ENCODE measurements around the gene AKR1B1.

- TF ChIP-seq ZFP69B (tag by site-specific recombination; IDR thresholded peaks at IDR 0.05) (no peak), ZNF670 (tag by site-specific recombination; IDR thresholded peaks at IDR 0.05; ENCODE audit: low read depth) (no peak), ZBTB10 (tag by site-specific recombination; IDR thresholded peaks at IDR 0.05) (no peak), CTCF (tag by site-specific recombination; IDR thresholded peaks at IDR 0.05) (no peak), ZFHX2 (tag by site-specific recombination; conservative IDR thresholded peaks at IDR 0.05) (no peak), ZNF514 (tag by site-specific recombination; IDR thresholded peaks at IDR 0.05) (no peak), ZNF530 (tag by site-specific recombination; IDR thresholded peaks at IDR 0.05; ENCODE audit: low read depth) (no peak), ZNF138 (tag by site-specific recombination; IDR thresholded peaks at IDR 0.05; ENCODE audit: borderline replicate concordance) (no peak), ZBTB8A (tag by site-specific recombination; IDR thresholded peaks at IDR 0.05) (no peak), ZNF121 (tag by site-specific recombination; IDR thresholded peaks at IDR 0.05) (no peak)
- TF ChIP-seq, protein P1, sequence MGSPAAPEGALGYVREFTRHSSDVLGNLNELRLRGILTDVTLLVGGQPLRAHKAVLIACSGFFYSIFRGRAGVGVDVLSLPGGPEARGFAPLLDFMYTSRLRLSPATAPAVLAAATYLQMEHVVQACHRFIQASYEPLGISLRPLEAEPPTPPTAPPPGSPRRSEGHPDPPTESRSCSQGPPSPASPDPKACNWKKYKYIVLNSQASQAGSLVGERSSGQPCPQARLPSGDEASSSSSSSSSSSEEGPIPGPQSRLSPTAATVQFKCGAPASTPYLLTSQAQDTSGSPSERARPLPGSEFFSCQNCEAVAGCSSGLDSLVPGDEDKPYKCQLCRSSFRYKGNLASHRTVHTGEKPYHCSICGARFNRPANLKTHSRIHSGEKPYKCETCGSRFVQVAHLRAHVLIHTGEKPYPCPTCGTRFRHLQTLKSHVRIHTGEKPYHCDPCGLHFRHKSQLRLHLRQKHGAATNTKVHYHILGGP (tag by site-specific recombination; IDR thresholded peaks at IDR 0.05): no peak
- TF ChIP-seq, protein P2, sequence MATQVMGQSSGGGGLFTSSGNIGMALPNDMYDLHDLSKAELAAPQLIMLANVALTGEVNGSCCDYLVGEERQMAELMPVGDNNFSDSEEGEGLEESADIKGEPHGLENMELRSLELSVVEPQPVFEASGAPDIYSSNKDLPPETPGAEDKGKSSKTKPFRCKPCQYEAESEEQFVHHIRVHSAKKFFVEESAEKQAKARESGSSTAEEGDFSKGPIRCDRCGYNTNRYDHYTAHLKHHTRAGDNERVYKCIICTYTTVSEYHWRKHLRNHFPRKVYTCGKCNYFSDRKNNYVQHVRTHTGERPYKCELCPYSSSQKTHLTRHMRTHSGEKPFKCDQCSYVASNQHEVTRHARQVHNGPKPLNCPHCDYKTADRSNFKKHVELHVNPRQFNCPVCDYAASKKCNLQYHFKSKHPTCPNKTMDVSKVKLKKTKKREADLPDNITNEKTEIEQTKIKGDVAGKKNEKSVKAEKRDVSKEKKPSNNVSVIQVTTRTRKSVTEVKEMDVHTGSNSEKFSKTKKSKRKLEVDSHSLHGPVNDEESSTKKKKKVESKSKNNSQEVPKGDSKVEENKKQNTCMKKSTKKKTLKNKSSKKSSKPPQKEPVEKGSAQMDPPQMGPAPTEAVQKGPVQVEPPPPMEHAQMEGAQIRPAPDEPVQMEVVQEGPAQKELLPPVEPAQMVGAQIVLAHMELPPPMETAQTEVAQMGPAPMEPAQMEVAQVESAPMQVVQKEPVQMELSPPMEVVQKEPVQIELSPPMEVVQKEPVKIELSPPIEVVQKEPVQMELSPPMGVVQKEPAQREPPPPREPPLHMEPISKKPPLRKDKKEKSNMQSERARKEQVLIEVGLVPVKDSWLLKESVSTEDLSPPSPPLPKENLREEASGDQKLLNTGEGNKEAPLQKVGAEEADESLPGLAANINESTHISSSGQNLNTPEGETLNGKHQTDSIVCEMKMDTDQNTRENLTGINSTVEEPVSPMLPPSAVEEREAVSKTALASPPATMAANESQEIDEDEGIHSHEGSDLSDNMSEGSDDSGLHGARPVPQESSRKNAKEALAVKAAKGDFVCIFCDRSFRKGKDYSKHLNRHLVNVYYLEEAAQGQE (tag by site-specific recombination; IDR thresholded peaks at IDR 0.05): no peak
- TF ChIP-seq, protein P3, sequence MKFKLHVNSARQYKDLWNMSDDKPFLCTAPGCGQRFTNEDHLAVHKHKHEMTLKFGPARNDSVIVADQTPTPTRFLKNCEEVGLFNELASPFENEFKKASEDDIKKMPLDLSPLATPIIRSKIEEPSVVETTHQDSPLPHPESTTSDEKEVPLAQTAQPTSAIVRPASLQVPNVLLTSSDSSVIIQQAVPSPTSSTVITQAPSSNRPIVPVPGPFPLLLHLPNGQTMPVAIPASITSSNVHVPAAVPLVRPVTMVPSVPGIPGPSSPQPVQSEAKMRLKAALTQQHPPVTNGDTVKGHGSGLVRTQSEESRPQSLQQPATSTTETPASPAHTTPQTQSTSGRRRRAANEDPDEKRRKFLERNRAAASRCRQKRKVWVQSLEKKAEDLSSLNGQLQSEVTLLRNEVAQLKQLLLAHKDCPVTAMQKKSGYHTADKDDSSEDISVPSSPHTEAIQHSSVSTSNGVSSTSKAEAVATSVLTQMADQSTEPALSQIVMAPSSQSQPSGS (tag by site-specific recombination; IDR thresholded peaks at IDR 0.05; ENCODE audit: low read depth): no peak
Measured at GRCh38 chr7:134457210-134457609, 1.7 kb downstream of the AKR1B1 start.
